ENCODE results near the gene ARL5B. TPM values are rescaled to one million over a fixed set of nuclear protein-coding genes. Genes with fewer than 3 reads are reported as not detected.

The ARL5B gene, protein sequence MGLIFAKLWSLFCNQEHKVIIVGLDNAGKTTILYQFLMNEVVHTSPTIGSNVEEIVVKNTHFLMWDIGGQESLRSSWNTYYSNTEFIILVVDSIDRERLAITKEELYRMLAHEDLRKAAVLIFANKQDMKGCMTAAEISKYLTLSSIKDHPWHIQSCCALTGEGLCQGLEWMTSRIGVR
- 10 to 100 TPM; 11.7 to 18.6 TPM for total RNA-seq

GRCh38 chr10:18659125-18659818 lies at the start of gene ARL5B:
TSS of gene ARL5B (plus strand) at chr10:18659431. CDS start at chr10:18659638, 207 bp downstream.

GRCh38 chr10:18651324-18652007 lies 7.8 kb upstream of the ARL5B start, which contains the start of gene NSUN6:
TSS of gene NSUN6 (minus strand) at chr10:18651587. CDS start at chr10:18651203, 384 bp downstream.

Other genes starting within 250 kb of the ARL5B start
- gene NSUN6, start 7.8 kb upstream of the ARL5B start, total RNA-seq, result 1 to 10 TPM; 6.5 to 9.3 TPM